ENCODE measurements around the gene LHB. TPM values are rescaled to one million over a fixed set of nuclear protein-coding genes. Genes with fewer than 3 reads are reported as not detected.
"Not testable (repeated sequence)": the region's sequence is repeated elsewhere in the genome, so short reads cannot be mapped to it uniquely, and the experiment has no call there.

The LHB gene
- total RNA-seq = under 1 TPM; 0.63 to 0.88 TPM

DNA sequence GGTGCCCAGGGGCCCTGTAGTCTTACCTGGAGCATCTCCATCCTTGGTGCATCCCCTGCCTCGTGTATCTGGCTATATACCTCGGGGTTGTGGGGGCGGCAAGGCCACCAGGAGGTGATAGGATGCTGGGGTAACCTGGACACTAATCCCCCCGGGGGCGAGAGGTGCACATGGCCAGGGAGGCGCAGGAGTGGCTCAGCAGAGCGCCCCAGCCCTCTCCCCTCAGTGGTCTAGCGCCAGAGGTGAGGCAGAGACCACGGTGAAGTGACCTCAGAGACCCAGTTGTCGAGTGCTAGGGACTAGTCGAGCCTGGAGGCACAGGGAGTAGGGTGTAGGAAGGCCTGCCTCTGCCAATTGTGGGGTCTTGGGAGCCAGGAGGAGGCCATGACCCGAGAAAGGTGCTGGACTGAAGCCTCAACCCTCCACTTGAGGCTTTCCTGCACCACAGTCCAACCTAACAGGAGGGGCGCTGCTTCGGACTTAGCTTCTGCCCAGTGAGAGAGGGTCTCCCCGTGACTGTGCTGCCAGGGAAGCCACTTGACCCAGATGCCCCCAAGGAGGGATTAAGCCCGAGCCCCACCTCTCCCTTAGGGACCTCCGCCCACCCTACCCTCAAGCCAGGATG is at the start of gene LHB:
TSS of gene LHB (minus strand) at position 51 of the 625 bp plus-strand sequence. CDS start at position 41, 10 bp downstream.
- POLR2A ChIA-PET = interaction anchor here (2.7 kb wide), 1 partner anchor 24 kb away, joined by 15 read pairs; the partner anchor contains the start of genes GYS1 and RUVBL2
- H3K36me3 Mint-ChIP-seq (ENCODE audit: low read depth) = peaks cover 11% of the 10 kb centered on the region
- no peaks in the 10 kb centered on the region for H3K9me3 Mint-ChIP-seq
- H3K27ac Mint-ChIP-seq = no peak within 1 kb of the TSS
- H3K4me3 Mint-ChIP-seq = peak within 1 kb of the TSS; percentile 82
- CTCF ChIA-PET = interaction anchor here (4.7 to 6.0 kb wide), 2 partner anchors 17 to 24 kb away, joined by 28 to 52 read pairs; partner anchors contain the start of genes GYS1 and RUVBL2
- peaks cover 38% of the 10 kb centered on the region for H3K4me1 Mint-ChIP-seq
- DNase-seq = no peak
- peaks cover 9% of the 10 kb centered on the region for H3K27me3 Mint-ChIP-seq

DNA sequence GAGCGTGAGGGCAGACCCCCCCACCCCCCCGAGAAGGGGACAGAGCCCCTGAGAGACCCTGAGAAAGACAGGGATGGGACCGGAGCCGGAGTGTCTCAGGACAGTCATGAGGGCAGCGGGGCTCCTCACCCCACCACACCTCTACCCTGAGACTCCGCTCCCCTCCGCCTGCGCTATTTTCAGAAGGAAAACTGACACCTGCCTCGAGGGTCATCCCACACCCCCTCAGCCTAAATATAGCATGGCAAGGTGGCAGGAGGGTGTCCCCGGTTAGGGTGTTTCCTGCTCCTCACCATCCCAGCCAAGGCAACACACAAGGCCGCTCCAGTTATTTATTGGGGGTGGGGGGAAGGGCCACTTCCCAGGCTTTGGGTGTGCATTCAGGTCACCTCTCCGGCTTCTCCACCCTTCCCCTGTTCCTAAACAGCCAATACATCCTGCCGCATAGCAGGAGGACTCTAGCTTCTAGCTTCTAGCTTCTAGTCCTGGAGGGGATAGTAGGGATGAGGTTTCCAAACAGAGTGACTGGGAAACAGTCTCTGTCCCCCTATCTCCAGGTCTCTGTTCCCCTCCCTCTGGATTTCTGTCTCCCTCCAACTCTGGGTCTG is 49.1 kb upstream of the LHB start:
- Mint-ChIP-seq H3K27me3 (peaks cover 59% of the 10 kb centered on the region), H3K4me1 (no peaks in the 10 kb centered on the region), H3K36me3 (ENCODE audit: low read depth) (no peaks in the 10 kb centered on the region), H3K27ac (no peak overlapping the region), H3K9me3 (no peaks in the 10 kb centered on the region), H3K4me3 (no peak overlapping the region)
- no peak for DNase-seq
- POLR2A ChIA-PET = no interaction called here
- CTCF ChIA-PET = no interaction called here

DNA sequence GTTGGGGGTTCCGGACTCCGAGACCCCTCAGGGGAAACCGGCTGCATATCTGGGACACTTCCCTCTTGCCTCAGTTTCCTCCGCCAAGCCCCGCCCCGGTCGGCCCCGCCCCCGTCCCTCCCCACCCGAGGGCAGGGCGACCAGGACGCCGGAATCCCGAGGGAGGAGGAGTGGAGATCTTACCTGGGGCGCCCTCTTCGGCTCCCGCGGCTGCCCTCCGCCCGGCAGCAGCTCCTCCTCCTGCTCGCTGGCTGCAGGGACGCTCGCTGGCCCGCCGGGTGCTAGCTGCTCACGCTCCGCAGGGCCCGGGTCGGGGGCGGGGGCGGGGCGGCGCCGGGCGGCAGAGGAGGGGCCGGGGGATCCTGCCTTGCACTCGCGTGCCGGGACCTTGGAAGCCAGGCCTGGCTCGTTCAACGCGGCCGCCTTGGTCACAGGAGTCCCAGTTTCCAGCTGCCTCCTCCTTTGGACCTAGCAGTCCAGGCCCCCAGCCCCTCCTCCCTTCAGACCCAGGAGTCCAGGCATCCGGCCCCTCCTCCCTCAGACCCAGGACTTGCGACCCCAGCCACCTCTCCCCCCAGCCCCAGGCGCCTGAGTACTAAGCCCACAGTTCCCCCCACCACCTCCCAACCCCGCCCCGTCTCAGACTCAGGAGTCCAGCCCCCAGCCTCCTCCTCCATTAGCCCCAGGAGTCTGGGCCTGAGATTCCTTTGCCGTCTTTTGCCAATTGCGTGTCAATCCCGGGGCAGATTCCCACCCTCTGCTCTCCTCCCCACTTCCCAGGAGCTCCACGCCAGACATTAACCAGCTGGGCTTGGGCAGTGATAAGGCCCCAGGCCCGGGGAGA is 48.1 kb upstream of the LHB start, which contains the start of gene NTF4:
TSS of gene NTF4 (minus strand) at position 51 of the 844 bp plus-strand sequence. CDS start 2,821 bp downstream, outside the sequence.
- no peak for DNase-seq
- no peak within 1 kb of the TSS for H3K27ac Mint-ChIP-seq
- H3K9me3 Mint-ChIP-seq = no peaks in the 10 kb centered on the region
- ChIA-PET CTCF (interaction anchor here (0.6 kb wide), 1 partner anchor 249 kb away, joined by 4 read pairs; no protein-coding TSS in a partner anchor), POLR2A (no interaction called here)
- peaks cover 57% of the 10 kb centered on the region for H3K27me3 Mint-ChIP-seq
- H3K4me3 Mint-ChIP-seq = no peak within 1 kb of the TSS
- H3K36me3 Mint-ChIP-seq (ENCODE audit: low read depth) = no peaks in the 10 kb centered on the region
- H3K4me1 Mint-ChIP-seq = no peaks in the 10 kb centered on the region

DNA sequence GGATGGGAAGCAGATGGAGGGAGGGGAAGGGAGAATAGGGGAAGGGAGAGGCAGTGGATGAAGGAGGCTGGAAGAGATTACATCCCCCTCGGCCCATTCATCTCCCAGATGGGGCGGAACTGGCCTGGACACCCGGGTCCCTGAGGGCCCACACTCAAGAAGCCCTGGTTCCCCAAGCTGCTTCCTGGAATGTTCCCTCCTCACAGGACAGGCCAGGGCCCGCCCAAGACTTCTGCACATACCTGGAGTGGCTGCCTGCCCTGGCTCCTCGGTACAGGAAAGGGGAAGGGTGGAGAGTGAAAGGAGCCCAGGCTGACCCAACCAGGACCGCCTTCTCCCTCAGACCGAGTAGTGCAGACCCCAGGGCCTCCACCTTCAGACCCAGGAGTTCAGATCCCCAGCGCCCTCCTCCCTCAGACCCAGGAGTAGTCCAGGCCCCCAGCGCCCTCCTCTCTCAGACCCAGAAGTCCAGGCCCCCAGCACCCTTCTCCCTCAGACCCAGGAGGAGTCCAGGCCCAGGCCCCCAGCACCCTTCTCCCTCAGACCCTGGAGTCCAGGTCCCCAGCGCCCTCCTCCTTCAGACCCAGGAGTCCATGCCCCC is 47.2 kb upstream of the LHB start:
- DNase-seq = no peak
- Mint-ChIP-seq H3K4me1 (no peaks in the 10 kb centered on the region), H3K36me3 (ENCODE audit: low read depth) (no peaks in the 10 kb centered on the region), H3K27me3 (peaks cover 57% of the 10 kb centered on the region), H3K9me3 (no peaks in the 10 kb centered on the region), H3K4me3 (no peak overlapping the region), H3K27ac (no peak overlapping the region)
- ChIA-PET CTCF (no interaction called here), POLR2A (no interaction called here)

DNA sequence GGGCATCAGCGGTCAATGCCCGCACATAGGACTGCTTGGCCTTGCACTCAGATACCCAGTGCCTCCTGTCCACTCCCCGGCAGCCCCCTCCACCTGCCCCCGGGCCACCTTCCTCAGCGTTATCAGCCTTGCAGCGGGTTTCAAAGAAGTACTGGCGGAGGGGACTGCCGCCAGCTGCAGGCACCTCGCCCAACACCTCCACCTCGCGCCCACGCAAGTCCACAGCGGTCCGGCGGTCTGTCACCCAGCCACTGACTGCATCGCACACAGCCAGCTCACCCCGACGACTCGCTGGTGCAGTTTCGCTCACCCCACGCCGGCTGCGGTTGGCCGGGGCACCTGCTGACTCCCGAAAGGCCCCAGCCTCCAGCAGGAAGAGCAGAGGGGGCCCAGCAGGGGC is 44.6 kb upstream of the LHB start:
- POLR2A ChIA-PET = no interaction called here
- H3K4me3 Mint-ChIP-seq = no peak overlapping the region
- H3K9me3 Mint-ChIP-seq = no peaks in the 10 kb centered on the region
- H3K27me3 Mint-ChIP-seq = peaks cover 63% of the 10 kb centered on the region
- H3K4me1 Mint-ChIP-seq = peaks cover 19% of the 10 kb centered on the region
- CTCF ChIA-PET = interaction anchor here (2.5 kb wide), 1 partner anchor 36 kb away, joined by 9 read pairs; no protein-coding TSS in a partner anchor
- no peaks in the 10 kb centered on the region for H3K36me3 Mint-ChIP-seq (ENCODE audit: low read depth)
- H3K27ac Mint-ChIP-seq = no peak overlapping the region
- DNase-seq = no peak

DNA sequence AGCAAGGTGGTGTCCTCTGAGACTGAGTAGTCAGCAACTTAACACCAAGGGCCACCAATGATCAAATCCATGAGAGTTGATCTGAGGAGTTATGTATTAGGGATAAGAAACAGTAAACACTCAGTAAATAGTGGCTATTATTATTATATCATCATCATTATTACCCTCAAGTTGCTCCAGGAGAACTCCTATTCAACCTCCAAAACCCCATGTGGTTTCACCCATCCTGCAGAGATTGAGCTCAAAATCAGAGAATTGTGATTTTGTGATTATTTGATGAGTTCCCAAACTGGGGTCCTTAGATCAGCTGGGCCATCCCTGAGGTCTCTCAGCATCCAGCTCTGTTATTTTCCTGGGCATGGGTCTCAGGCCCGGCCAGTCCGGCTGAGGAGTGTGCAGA is 44.1 kb upstream of the LHB start:
- CTCF ChIA-PET = interaction anchor here (2.5 kb wide), 1 partner anchor 37 kb away, joined by 9 read pairs; no protein-coding TSS in a partner anchor
- H3K4me1 Mint-ChIP-seq = peaks cover 23% of the 10 kb centered on the region
- DNase-seq = no peak
- no peak overlapping the region for H3K4me3 Mint-ChIP-seq
- peaks cover 62% of the 10 kb centered on the region for H3K27me3 Mint-ChIP-seq
- H3K36me3 Mint-ChIP-seq (ENCODE audit: low read depth) = no peaks in the 10 kb centered on the region
- POLR2A ChIA-PET = no interaction called here
- no peak overlapping the region for H3K27ac Mint-ChIP-seq
- no peaks in the 10 kb centered on the region for H3K9me3 Mint-ChIP-seq

DNA sequence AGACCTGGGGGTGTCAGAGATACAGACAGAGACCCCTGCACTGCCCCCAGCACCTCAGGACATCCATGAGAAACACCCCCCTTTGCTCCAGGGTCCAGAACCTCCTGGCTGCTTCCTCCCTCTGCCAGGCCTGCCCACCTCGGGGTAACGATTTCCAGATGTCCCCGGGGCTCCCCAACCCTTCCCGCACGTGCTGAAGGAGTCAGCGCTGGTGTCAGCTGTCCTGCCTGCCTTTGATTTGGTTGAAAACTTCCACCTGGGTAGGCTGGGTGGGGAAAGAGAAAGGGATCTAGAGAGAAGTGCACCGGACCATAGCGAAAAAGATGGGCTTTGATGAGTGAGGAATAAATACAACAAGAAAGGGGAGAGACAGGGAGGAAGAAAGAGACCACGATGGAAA is 42.2 kb upstream of the LHB start:
- peaks cover 52% of the 10 kb centered on the region for H3K27me3 Mint-ChIP-seq
- no peak overlapping the region for H3K4me3 Mint-ChIP-seq
- ChIA-PET POLR2A (no interaction called here), CTCF (interaction anchor here (1.0 to 2.5 kb wide), 3 partner anchors 39 to 59 kb away, joined by 3 to 9 read pairs (median 3); no protein-coding TSS in a partner anchor)
- peaks cover 23% of the 10 kb centered on the region for H3K4me1 Mint-ChIP-seq
- no peaks in the 10 kb centered on the region for H3K9me3 Mint-ChIP-seq
- H3K27ac Mint-ChIP-seq = no peak overlapping the region
- DNase-seq = no peak
- H3K36me3 Mint-ChIP-seq (ENCODE audit: low read depth) = no peaks in the 10 kb centered on the region

DNA sequence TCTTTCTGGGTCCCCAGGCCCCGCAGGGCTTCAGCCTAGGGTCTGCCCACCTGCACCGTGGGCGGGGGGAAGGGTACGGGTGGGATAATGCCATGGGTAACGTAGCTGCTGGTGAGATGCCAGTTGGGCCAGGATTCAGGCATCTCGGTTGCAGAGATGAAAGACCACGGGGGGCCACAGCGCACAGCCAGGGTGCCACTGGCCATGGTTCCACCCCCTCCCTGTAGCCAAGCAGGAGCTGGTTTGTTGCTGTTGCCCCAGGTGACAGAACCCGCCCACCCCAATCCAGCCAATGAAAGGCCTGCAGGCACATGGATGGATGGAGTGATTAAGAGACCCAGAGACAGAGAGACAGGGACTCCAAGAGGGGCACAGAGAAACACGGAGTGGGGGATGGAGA is 41.7 kb upstream of the LHB start:
- POLR2A ChIA-PET = no interaction called here
- peaks cover 52% of the 10 kb centered on the region for H3K27me3 Mint-ChIP-seq
- DNase-seq = no peak
- H3K4me3 Mint-ChIP-seq = no peak overlapping the region
- no peaks in the 10 kb centered on the region for H3K36me3 Mint-ChIP-seq (ENCODE audit: low read depth)
- no peak overlapping the region for H3K27ac Mint-ChIP-seq
- no peaks in the 10 kb centered on the region for H3K9me3 Mint-ChIP-seq
- CTCF ChIA-PET = interaction anchor here (1.0 kb wide), 2 partner anchors 40 to 59 kb away, joined by 3 read pairs; no protein-coding TSS in a partner anchor
- peaks cover 23% of the 10 kb centered on the region for H3K4me1 Mint-ChIP-seq

DNA sequence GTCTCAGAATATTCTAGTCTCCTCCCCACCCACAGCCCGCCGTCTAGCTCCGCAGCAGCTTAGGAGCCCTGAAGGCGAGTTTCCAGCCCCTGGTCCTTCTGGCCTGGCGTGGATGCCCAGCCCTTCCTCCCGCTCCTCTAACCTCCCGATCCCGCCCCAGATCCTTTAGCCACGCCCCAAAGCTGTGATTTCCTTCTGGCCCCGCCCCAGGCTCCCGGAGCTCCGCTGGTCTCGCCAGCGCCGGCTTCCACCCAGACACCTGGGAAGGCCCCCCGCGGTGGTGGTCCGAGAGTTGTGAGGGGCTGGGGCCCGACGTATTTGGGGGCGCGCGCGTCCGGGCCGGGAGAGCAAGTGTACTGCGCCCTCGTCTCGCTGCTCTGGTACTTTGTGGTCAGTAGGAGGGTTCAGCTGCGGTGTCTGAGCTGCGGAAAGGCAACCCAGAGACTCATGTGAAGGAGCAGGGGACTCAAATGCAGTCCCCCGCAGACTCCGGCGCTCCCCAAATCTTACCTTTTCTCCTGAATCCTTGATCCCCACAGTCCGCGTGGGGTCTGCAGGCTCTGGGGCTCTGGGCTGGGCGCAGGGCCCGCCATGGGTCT is 40.8 kb upstream of the LHB start, which contains the start of gene CGB7:
TSS of gene CGB7 (minus strand) at position 114 of the 599 bp plus-strand sequence. CDS start 2,374 bp downstream, outside the sequence.
- Mint-ChIP-seq H3K4me1 (peaks cover 23% of the 10 kb centered on the region), H3K27ac (no peak within 1 kb of the TSS), H3K9me3 (no peaks in the 10 kb centered on the region), H3K36me3 (ENCODE audit: low read depth) (no peaks in the 10 kb centered on the region), H3K4me3 (peak within 1 kb of the TSS; percentile 62), H3K27me3 (peaks cover 52% of the 10 kb centered on the region)
- peak; percentile 46 for DNase-seq
- CTCF ChIA-PET = interaction anchor here (0.6 to 1.4 kb wide), 2 partner anchors 65 to 224 kb away, joined by 3 to 4 read pairs; no protein-coding TSS in a partner anchor
- POLR2A ChIA-PET = no interaction called here

DNA sequence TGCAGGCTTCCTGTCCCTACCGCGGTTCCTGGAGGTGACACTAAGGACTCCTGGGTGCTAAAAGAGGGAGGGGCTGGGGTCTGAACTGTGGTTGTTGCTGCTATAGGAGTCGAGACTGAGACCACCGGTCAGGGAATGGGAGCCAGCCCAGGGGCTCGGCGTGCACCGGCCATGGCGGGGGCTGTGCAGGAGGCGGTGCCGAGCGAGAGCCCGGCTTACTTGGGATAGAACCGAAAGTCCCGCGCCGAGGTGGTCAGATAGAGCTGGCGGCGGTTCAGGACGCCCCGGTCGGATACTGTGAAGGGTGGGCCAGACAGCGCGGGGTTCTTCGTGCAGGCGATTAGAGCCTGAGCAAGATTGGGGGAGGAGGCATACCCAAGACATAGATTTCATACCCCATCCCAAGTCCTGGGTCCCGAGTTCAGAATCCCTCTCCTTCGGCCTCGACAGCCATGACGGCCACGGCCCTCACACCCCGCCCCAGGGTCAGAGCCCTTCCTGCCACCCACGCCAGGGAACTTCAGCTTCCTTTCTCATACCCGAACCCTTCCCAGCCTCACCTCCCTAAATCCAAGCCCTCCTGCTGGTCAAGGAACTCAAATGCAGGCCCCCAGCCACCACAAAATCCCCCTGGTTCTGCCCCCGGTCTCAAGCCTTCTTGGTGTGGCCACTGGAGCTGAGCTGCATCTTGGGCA is 40.2 kb upstream of the LHB start:
- peaks cover 52% of the 10 kb centered on the region for H3K27me3 Mint-ChIP-seq
- DNase-seq; H3K36me3 Mint-ChIP-seq (ENCODE audit: low read depth); H3K9me3 Mint-ChIP-seq; H3K27ac Mint-ChIP-seq; POLR2A ChIA-PET: not testable (repeated sequence)
- H3K4me1 Mint-ChIP-seq = peaks cover 23% of the 10 kb centered on the region
- CTCF ChIA-PET = interaction anchor here (0.6 to 1.4 kb wide), 2 partner anchors 65 to 224 kb away, joined by 3 to 4 read pairs; no protein-coding TSS in a partner anchor
- peak overlapping the region; percentile 62 for H3K4me3 Mint-ChIP-seq

DNA sequence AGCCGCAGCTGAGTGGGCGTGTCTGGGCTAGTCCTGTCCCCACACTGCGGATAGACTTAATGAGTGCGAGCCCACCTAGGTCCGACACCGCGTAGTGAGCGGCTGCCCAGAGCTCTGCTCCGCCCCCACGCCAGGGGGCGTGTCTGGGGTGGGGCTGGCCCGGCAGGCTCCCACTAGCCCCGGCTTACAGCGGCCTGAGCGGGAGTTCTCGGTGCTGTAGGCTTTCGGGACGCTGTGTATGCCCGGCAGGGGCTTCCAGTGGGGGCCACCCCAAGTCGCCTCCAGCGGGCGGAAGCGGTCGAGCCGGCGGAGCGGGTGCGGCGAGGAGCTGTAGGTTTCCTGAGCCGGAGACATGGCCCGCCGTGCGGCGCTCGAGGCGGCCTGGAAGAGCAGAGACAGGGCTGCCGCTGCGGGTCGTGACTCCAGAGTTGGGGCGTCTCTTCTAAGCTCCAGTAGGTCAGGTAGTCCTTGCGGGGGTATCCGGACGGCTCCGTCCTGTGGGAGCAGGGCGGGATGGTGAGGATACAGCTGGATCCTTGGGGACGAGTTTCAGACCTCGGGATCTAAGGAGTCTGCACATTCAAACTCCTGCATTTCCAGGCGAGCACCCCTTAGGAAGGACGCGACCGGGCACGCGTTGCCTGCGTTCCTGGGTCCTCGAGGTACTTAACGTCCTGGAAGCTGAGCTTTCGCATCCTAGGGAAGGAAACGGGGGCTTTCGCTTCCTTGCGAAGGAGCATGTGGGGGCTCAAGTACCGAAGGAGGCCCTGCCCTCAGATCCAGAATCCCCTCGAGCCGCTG is 39.4 kb upstream of the LHB start:
- Mint-ChIP-seq H3K27me3 (peaks cover 49% of the 10 kb centered on the region), H3K9me3 (no peaks in the 10 kb centered on the region), H3K4me3 (peak overlapping the region; percentile 62), H3K36me3 (ENCODE audit: low read depth) (no peaks in the 10 kb centered on the region), H3K4me1 (peaks cover 23% of the 10 kb centered on the region), H3K27ac (no peak overlapping the region)
- ChIA-PET CTCF (interaction anchor here (0.6 to 0.8 kb wide), 2 partner anchors 39 to 143 kb away, joined by 4 read pairs; no protein-coding TSS in a partner anchor), POLR2A (no interaction called here)
- DNase-seq = peak; percentile 60

All from activated CD4-positive, alpha-beta memory T cell treated with anti-CD3 and anti-CD28 coated beads, Interleukin-2, amount 10 ng/mL, durations not matched to agents 7 days and 5 days (primary cell).